Measurements from ENCODE around the gene KDM8.
"Not testable (repeated sequence)": the region's sequence is repeated elsewhere in the genome, so short reads cannot be mapped to it uniquely, and the experiment has no call there.

KDM8 gene

GRCh38 chr16:27244363-27244755 is 41.0 kb downstream of the KDM8 start:
- no peak for DNase-seq

- DNase-seq: peak; percentile 92
Measured at GRCh38 chr16:27245276-27246172, 42.2 kb downstream of the KDM8 start.

- DNase-seq: no peak
Measured at GRCh38 chr16:27246439-27246838, 43.1 kb downstream of the KDM8 start.

- not testable (repeated sequence) for DNase-seq
Measured at GRCh38 chr16:27247076-27247475, 43.8 kb downstream of the KDM8 start.

- peak; percentile 35 for DNase-seq
Measured at GRCh38 chr16:27248036-27248435, 44.7 kb downstream of the KDM8 start.

- not testable (repeated sequence) for DNase-seq
Measured at GRCh38 chr16:27248886-27249285, 45.6 kb downstream of the KDM8 start.

DNA sequence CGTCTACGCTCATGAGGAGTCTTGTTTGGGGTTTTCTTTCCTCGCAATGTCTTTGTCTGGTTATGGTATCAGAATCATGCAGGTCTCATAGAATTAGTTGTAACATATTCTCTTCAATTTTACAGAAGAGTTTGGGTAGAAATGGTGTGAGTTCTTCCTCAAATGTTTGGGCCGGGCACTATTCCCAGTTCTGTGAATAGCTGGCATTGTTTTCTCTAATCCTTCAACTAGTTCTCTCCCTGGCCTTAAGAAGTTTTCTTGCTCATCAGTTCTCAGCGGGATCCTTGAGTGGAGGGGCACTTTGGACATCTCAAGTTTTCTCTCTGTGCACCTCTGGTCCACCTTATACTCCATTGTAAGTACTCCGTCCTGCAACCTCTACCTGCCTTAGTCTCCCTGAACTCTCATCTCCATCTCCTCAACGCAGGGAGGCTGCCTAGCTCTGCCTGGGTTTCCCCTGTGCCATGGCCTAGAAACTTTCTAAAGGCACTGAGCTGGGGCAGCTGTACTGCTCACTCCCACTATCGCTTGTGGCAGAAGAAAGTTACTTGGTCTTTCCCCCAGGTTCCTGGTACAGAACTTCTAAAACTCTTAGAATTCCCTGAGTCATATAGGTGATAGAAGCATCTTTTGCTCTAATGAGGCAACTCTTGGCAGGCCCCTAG is 48.3 kb downstream of the KDM8 start:
- no peak for DNase-seq

- DNase-seq: no peak
Measured at GRCh38 chr16:27252206-27252585, 48.9 kb downstream of the KDM8 start.

- peak; percentile 89 for DNase-seq
Measured at GRCh38 chr16:27253526-27253930, 50.2 kb downstream of the KDM8 start.

- no peak for DNase-seq
Measured at GRCh38 chr16:27254262-27254811, 51.0 kb downstream of the KDM8 start.

- no peak for DNase-seq
Measured at GRCh38 chr16:27256861-27257260, 53.5 kb downstream of the KDM8 start.

GRCh38 chr16:27257271-27257670 is 53.9 kb downstream of the KDM8 start:
- DNase-seq: no peak

DNA sequence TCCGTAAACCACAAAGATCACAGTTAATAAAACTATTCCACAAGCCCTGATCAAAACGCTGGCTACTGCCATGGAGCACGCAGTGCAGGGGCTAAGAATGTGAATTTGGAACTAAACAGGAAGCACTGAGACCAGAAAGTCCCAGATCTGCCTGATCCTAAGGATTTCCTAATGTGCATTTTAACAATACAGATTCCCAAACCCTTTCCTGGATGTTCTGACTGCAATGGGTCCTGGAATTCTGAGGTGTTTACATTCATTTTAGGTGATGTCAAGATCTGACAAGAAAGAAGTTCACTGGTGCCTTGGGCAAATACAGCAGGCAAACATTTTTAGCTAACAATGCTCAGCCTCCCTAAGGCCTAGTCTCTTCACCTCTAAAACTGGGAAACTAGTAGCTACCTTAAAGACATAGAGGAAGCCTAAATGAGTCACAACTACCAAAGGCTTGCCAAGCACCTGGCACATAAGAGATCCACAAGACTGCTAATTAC is 55.0 kb downstream of the KDM8 start:
- no peak for DNase-seq

DNA sequence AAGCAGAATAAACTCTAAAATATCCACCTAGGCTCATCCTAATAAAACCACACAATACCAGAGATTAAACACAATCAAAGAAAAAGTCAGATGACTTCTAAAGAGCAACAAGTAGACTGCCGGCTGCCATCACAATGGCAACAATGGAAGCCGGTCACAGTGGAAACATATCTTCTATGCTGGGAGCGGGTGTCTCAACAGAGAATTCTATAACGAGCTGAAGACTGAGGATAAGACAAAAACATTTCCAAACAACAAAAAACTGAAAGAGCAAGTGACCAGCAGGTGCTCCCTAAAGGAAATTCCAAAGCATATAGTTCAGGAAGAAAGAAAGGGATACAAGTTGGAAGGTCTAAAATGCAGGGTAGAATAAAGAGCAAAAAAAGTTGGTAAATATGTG is 56.4 kb downstream of the KDM8 start:
- no peak for DNase-seq

DNA sequence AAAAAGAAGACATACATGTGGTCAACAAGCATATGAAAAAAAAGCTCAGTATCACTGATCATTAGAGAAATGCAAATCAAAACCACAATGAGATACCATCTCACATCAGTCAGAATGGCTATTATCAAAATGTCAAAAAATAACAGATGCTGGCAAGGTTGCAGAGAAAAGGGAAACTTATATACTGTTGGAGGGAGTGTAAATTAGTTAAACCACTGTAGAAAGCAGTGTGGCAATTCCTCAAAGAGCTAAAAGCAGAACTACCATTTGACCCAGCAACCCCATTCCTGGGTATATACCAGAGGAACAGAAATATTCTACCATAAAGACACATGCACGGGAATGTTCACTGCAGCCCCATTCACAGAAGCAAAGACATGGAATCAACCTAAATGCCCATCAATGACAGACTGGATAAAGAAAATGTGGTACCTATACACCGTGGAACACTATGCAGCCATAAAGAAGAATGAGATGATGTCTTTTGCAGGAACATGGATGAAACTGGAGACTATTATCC is 59.6 kb downstream of the KDM8 start:
- not testable (repeated sequence) for DNase-seq

DNA sequence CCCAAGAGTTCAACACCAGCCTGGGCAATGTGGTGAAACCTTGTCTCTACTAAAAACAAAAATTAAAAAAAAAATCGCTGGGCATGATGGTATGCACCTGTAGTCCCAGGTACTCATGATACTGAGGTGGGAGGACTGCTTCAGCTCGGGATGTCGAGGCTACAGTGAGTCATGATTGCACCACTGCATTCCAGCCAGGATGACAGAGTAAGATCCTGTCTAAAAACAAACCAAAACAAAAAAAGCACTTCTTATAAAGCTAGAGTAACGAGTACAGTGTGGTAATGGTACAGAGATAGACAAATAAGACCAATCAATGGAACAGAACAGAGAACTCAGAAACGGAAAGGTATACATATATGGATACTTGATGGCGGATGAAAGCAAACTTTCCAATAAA is 60.8 kb downstream of the KDM8 start:
- DNase-seq: peak; percentile 72

DNA sequence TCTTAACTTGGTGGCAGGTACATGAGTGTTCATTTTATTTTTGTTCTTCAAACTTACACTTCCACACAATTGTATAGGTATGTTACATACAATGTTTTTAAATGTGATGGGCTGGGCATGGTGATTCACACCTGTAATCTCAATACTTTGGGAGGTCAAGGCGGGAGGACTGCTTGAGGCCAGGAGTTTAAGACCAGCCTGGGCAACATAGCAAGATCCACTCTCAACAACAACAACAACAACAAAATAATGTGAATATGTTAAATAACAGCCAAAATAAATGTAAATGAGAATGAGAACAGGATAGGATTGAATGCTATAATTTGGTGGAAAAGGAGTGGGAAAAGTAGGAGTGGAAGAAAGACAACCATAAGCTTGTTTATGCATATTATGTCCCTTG is 62.7 kb downstream of the KDM8 start:
- no peak for DNase-seq

- no peak for DNase-seq
Measured at GRCh38 chr16:27267037-27267677, 63.8 kb downstream of the KDM8 start.

GRCh38 chr16:27268376-27269299 is 65.3 kb downstream of the KDM8 start, which contains the start of gene NSMCE1:
Gene NSMCE1 (minus strand): TSS chr16:27268772. CDS start chr16:27257570, 11,202 bp downstream.
- peak; percentile 92 for DNase-seq

DNA sequence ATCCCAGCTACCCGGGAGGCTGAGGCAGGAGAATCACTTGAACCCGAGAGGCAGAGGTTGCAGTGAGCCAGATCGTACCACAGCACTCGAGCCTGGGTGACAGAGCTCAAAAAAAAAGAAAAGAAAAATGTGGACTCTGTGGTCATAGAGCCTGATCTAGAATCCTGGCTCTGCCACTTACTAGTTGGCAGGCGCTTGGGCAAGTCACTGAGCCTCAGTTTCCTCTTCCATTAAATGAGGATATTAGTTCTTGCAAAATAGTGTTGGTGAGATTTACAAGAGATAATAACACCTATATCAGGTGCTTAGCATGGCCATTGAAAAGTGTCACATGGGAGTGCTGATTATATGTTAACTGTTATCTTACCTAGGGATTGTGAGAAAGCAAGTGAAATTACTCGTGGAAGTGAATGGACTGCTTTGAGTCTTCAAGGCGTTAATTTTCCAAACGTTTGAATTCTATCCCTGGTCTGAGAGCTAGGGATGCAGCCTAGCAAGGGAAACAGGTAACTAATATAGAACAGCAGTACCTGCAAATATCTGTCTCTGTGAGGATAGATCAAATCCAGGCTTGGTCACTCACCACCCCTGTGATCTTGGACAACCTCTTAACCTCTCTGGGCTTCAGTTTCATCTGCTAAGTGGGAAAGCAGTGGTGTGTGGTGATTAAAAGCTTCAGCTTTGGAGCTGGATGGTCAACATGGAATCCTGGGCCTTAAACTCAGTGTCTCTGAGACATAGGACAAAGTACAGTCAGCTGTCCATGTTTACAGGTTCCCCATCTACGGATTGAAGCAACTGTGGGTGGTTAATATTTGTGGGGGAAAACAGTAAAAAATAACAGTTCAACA is 66.2 kb downstream of the KDM8 start:
- DNase-seq: no peak

DNA sequence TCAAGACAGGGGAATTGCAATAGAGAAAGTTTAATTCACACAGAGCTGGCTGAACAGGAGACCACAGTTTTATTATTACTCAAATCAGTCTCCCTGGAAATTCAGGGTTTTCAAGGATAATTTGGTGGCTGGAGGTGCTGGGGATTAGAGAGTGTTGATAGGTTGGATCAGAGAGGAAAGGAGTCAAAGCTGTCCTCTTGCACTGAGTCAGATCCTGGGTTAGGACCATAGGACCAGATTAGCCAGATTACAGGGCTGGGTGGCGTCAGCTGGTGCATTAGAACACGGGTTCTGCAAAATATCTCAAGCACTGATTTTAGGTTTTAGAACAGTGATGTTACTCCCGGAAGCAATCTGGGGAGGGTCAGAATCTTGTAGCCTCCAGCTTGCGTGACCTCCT is 67.0 kb downstream of the KDM8 start:
- no peak for DNase-seq
